ENCODE results near the gene ZNF598.

Gene ZNF598

GRCh38 chr16:2028620-2029220 lies 19.1 kb upstream of the ZNF598 start:
- TF ChIP-seq CTCF (IDR thresholded peaks at IDR 0.05; ENCODE audit: extremely low read depth, missing control alignments): no peak
- no peak for DNase-seq (ENCODE audit: low spot score)

- no peak for TF ChIP-seq CTCF (IDR thresholded peaks at IDR 0.05; ENCODE audit: extremely low read depth, missing control alignments)
- no peak for DNase-seq (ENCODE audit: low spot score)
Measured at GRCh38 chr16:2028146-2028545, 18.5 kb upstream of the ZNF598 start.

GRCh38 chr16:2027024-2028010 lies 17.7 kb upstream of the ZNF598 start:
- no peak for DNase-seq (ENCODE audit: low spot score)

GRCh38 chr16:2026461-2027023 lies 16.9 kb upstream of the ZNF598 start, which contains the start of gene NHERF2:
NHERF2 (plus strand) TSS chr16:2026902; CDS start chr16:2027006, 104 bp downstream.
- no peak for TF ChIP-seq CTCF (IDR thresholded peaks at IDR 0.05; ENCODE audit: extremely low read depth, missing control alignments)
- peak; percentile 63 for DNase-seq (ENCODE audit: low spot score)

More at GRCh38 chr16:2027024-2028010, 17.7 kb upstream of the ZNF598 start:
- no peak for TF ChIP-seq CTCF (IDR thresholded peaks at IDR 0.05; ENCODE audit: extremely low read depth, missing control alignments)

GRCh38 chr16:2025878-2026460 lies 16.3 kb upstream of the ZNF598 start:
- DNase-seq (ENCODE audit: low spot score): no peak
- TF ChIP-seq CTCF (IDR thresholded peaks at IDR 0.05; ENCODE audit: extremely low read depth, missing control alignments): no peak

- DNase-seq (ENCODE audit: low spot score): no peak
- TF ChIP-seq CTCF (IDR thresholded peaks at IDR 0.05; ENCODE audit: extremely low read depth, missing control alignments): no peak
Measured at GRCh38 chr16:2025251-2025650, 15.6 kb upstream of the ZNF598 start.
